GM12892 (cell line): ENCODE results near the gene SEC16B.

Source experiments
- POLR2A ChIP-seq: IDR thresholded peaks from 2 replicates; pipeline ENCODE4 v1.6.1; 2011; ENCODE audit warnings: low read depth, low read length, control low read depth
- POLR2AphosphoS5 ChIP-seq: IDR thresholded peaks from 2 replicates; pipeline ENCODE4 v1.6.1; 2011; ENCODE audit warnings: low read depth, low read length, control low read depth
- TAF1 ChIP-seq: IDR thresholded peaks from 2 replicates; pipeline ENCODE4 v1.6.1; 2011; ENCODE audit warnings: low read depth, mild to moderate bottlenecking, control low read depth, low read length, borderline replicate concordance

- TF ChIP-seq POLR2AphosphoS5 (no peak), TAF1 (no peak), POLR2A (no peak)
Observed at GRCh38 chr1:177915641-177916040, 54.2 kb downstream of the SEC16B start.
